Glutamatergic neuron (in vitro differentiated cells): ENCODE measurements around the gene EFHC2. TPM values are rescaled to one million over a fixed set of nuclear protein-coding genes. Genes with fewer than 3 reads are reported as not detected.

Experiments
- DNase-seq: peaks from one replicate; pipeline ENCODE4 v3.0.0; 2022
- H3K27ac Mint-ChIP-seq: one replicate; pipeline ENCODE4 v1.8.0; 2020; ENCODE audit warnings: mild to moderate bottlenecking, mixed read lengths, inconsistent platforms; ENCODE audit not compliant: unreplicated experiment
- H3K27me3 Mint-ChIP-seq: one replicate; pipeline ENCODE4 v1.8.0; 2020; ENCODE audit warnings: mild to moderate bottlenecking, moderate library complexity, mixed read lengths, inconsistent platforms; ENCODE audit not compliant: unreplicated experiment
- H3K36me3 Mint-ChIP-seq: one replicate; pipeline ENCODE4 v1.8.0; 2020; ENCODE audit warnings: mild to moderate bottlenecking, mixed read lengths, inconsistent platforms; ENCODE audit not compliant: unreplicated experiment
- H3K4me1 Mint-ChIP-seq: one replicate; pipeline ENCODE4 v1.8.0; 2020; ENCODE audit warnings: mild to moderate bottlenecking, low read depth, mixed read lengths, inconsistent platforms; ENCODE audit not compliant: unreplicated experiment
- H3K4me3 Mint-ChIP-seq: one replicate; pipeline ENCODE4 v1.8.0; 2020; ENCODE audit warnings: mild to moderate bottlenecking, mixed read lengths, inconsistent platforms; ENCODE audit not compliant: unreplicated experiment
- H3K9me3 Mint-ChIP-seq: one replicate; pipeline ENCODE4 v1.8.0; 2020; ENCODE audit warnings: mild to moderate bottlenecking, moderate library complexity, mixed read lengths, inconsistent platforms; ENCODE audit not compliant: unreplicated experiment
- CTCF ChIP-seq: fragments of 200-600 bp; sonication (generic); IDR thresholded peaks from one replicate; pipeline ENCODE4 v1.5.0; 2021; ENCODE audit not compliant: partially characterized antibody, unreplicated experiment
- total RNA-seq: library from RNA; stranded (reverse); fragmentation: NEBNext Ultra II Directional; extraction: Animal tissue kit (Norgen Biotek cat#: 25700); gene quantifications from one replicate; pipeline ENCODE4 v1.2.1, GENCODE V29; 2021; ENCODE audit not compliant: unreplicated experiment

Gene EFHC2
- total RNA-seq, 1 donor from 2014 or later = not detected

- no peak for DNase-seq
- TF ChIP-seq CTCF = no peak
- Mint-ChIP-seq H3K36me3 (no peaks in the 10 kb centered on the region), H3K4me1 (no peaks in the 10 kb centered on the region), H3K27me3 (no peaks in the 10 kb centered on the region), H3K4me3 (no peak overlapping the region), H3K9me3 (no peaks in the 10 kb centered on the region), H3K27ac (no peak overlapping the region)
These were observed 60.7 kb downstream of the EFHC2 start for GRCh38 chrX:44282753-44283152.

GRCh38 chrX:44280116-44280515 lies 63.4 kb downstream of the EFHC2 start:
- no peak for DNase-seq
- no peaks in the 10 kb centered on the region for H3K27me3 Mint-ChIP-seq
- no peak for TF ChIP-seq CTCF
- H3K4me1 Mint-ChIP-seq = no peaks in the 10 kb centered on the region
- no peaks in the 10 kb centered on the region for H3K36me3 Mint-ChIP-seq
- no peak overlapping the region for H3K27ac Mint-ChIP-seq
- H3K4me3 Mint-ChIP-seq = no peak overlapping the region
- H3K9me3 Mint-ChIP-seq = no peaks in the 10 kb centered on the region

- no peaks in the 10 kb centered on the region for H3K9me3 Mint-ChIP-seq
- no peak for TF ChIP-seq CTCF
- H3K4me3 Mint-ChIP-seq = no peak overlapping the region
- H3K4me1 Mint-ChIP-seq = no peaks in the 10 kb centered on the region
- no peaks in the 10 kb centered on the region for H3K36me3 Mint-ChIP-seq
- H3K27ac Mint-ChIP-seq = no peak overlapping the region
- DNase-seq = no peak
- H3K27me3 Mint-ChIP-seq = no peaks in the 10 kb centered on the region
These were observed 69.4 kb downstream of the EFHC2 start for GRCh38 chrX:44274096-44274495.

GRCh38 chrX:44267861-44268260 lies 75.6 kb downstream of the EFHC2 start:
- no peak overlapping the region for H3K4me3 Mint-ChIP-seq
- H3K36me3 Mint-ChIP-seq = no peaks in the 10 kb centered on the region
- H3K9me3 Mint-ChIP-seq = no peaks in the 10 kb centered on the region
- no peaks in the 10 kb centered on the region for H3K27me3 Mint-ChIP-seq
- no peaks in the 10 kb centered on the region for H3K4me1 Mint-ChIP-seq
- no peak for DNase-seq
- no peak overlapping the region for H3K27ac Mint-ChIP-seq
- no peak for TF ChIP-seq CTCF

GRCh38 chrX:44267116-44267515 lies 76.4 kb downstream of the EFHC2 start:
- Mint-ChIP-seq H3K4me1 (no peaks in the 10 kb centered on the region), H3K9me3 (no peaks in the 10 kb centered on the region)

More at GRCh38 chrX:44267116-44267515, 76.4 kb downstream of the EFHC2 start:
- no peak for DNase-seq
- H3K27me3 Mint-ChIP-seq = no peaks in the 10 kb centered on the region
- TF ChIP-seq CTCF = no peak
- H3K27ac Mint-ChIP-seq = no peak overlapping the region
- H3K36me3 Mint-ChIP-seq = no peaks in the 10 kb centered on the region
- H3K4me3 Mint-ChIP-seq = no peak overlapping the region
